ENCODE results near the gene CAMTA1.

The CAMTA1 gene

DNA sequence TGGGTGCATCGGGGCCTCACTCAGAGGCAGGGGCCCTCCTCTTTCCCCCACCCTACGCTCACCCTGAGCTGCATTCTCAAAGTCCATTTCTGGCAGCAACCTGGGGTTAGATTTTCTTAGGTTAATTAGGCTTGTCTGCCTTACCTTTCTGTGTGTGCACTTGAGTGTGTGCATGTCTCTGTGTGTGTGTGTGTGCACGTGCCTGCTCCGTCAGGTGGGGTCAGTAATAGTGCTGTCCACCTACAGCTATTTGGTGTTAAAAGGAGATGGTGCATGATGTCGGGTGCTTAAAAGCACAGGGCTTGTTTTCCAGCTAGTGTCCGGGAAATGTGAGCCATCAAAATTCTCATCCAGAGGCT, 257.9 kb downstream of the CAMTA1 start:
- no peak for ATAC-seq (ENCODE audit: low read depth)
- H3K9me3 ChIP-seq (ENCODE audit: severe bottlenecking) = no peaks in the 10 kb centered on the region
- H3K4me3 ChIP-seq (ENCODE audit: severe bottlenecking) = no peak overlapping the region

GRCh38 chr1:7043719-7044535, 258.7 kb downstream of the CAMTA1 start:
- Histone ChIP-seq H3K27me3 (ENCODE audit: insufficient read depth, poor library complexity, severe bottlenecking) (no peaks in the 10 kb centered on the region), H3K4me3 (ENCODE audit: severe bottlenecking) (no peak overlapping the region), H3K9me3 (ENCODE audit: severe bottlenecking) (no peaks in the 10 kb centered on the region), H3K27ac (ENCODE audit: poor library complexity, severe bottlenecking) (no peak overlapping the region), H3K4me1 (ENCODE audit: insufficient read depth, poor library complexity, severe bottlenecking) (no peaks in the 10 kb centered on the region), H3K36me3 (ENCODE audit: low read depth) (no peaks in the 10 kb centered on the region)
- DNase-seq (ENCODE audit: low spot score) = no peak
- no peak for ATAC-seq (ENCODE audit: low read depth)
- TF ChIP-seq CTCF (IDR thresholded peaks at IDR 0.05; ENCODE audit: poor library complexity, severe bottlenecking) = no peak

More for the DNA sequence above, 257.9 kb downstream of the CAMTA1 start:
- DNase-seq (ENCODE audit: low spot score) = no peak
- no peak overlapping the region for H3K27ac ChIP-seq (ENCODE audit: poor library complexity, severe bottlenecking)
- no peaks in the 10 kb centered on the region for H3K4me1 ChIP-seq (ENCODE audit: insufficient read depth, poor library complexity, severe bottlenecking)
- TF ChIP-seq CTCF (IDR thresholded peaks at IDR 0.05; ENCODE audit: poor library complexity, severe bottlenecking) = no peak
- H3K27me3 ChIP-seq (ENCODE audit: insufficient read depth, poor library complexity, severe bottlenecking) = no peaks in the 10 kb centered on the region
- no peaks in the 10 kb centered on the region for H3K36me3 ChIP-seq (ENCODE audit: low read depth)

GRCh38 chr1:7045897-7046296, 260.6 kb downstream of the CAMTA1 start:
- ATAC-seq (ENCODE audit: low read depth) = no peak
- Histone ChIP-seq H3K4me1 (ENCODE audit: insufficient read depth, poor library complexity, severe bottlenecking) (no peaks in the 10 kb centered on the region), H3K4me3 (ENCODE audit: severe bottlenecking) (no peak overlapping the region), H3K27ac (ENCODE audit: poor library complexity, severe bottlenecking) (no peak overlapping the region), H3K9me3 (ENCODE audit: severe bottlenecking) (no peaks in the 10 kb centered on the region), H3K27me3 (ENCODE audit: insufficient read depth, poor library complexity, severe bottlenecking) (no peaks in the 10 kb centered on the region), H3K36me3 (ENCODE audit: low read depth) (no peaks in the 10 kb centered on the region)
- no peak for DNase-seq (ENCODE audit: low spot score)
- TF ChIP-seq CTCF (IDR thresholded peaks at IDR 0.05; ENCODE audit: poor library complexity, severe bottlenecking) = no peak

- no peaks in the 10 kb centered on the region for H3K9me3 ChIP-seq (ENCODE audit: severe bottlenecking)
- no peaks in the 10 kb centered on the region for H3K36me3 ChIP-seq (ENCODE audit: low read depth)
- no peak for DNase-seq (ENCODE audit: low spot score)
- ATAC-seq (ENCODE audit: low read depth) = peak; percentile 78
- no peaks in the 10 kb centered on the region for H3K4me1 ChIP-seq (ENCODE audit: insufficient read depth, poor library complexity, severe bottlenecking)
- no peaks in the 10 kb centered on the region for H3K27me3 ChIP-seq (ENCODE audit: insufficient read depth, poor library complexity, severe bottlenecking)
- no peak overlapping the region for H3K4me3 ChIP-seq (ENCODE audit: severe bottlenecking)
- H3K27ac ChIP-seq (ENCODE audit: poor library complexity, severe bottlenecking) = no peak overlapping the region
- TF ChIP-seq CTCF (IDR thresholded peaks at IDR 0.05; ENCODE audit: poor library complexity, severe bottlenecking) = no peak
Observed at GRCh38 chr1:7046314-7046713, 261.1 kb downstream of the CAMTA1 start.

GRCh38 chr1:7046891-7047290, 261.6 kb downstream of the CAMTA1 start:
- Histone ChIP-seq H3K4me3 (ENCODE audit: severe bottlenecking) (no peak overlapping the region), H3K27me3 (ENCODE audit: insufficient read depth, poor library complexity, severe bottlenecking) (no peaks in the 10 kb centered on the region), H3K27ac (ENCODE audit: poor library complexity, severe bottlenecking) (no peak overlapping the region), H3K9me3 (ENCODE audit: severe bottlenecking) (no peaks in the 10 kb centered on the region), H3K36me3 (ENCODE audit: low read depth) (no peaks in the 10 kb centered on the region), H3K4me1 (ENCODE audit: insufficient read depth, poor library complexity, severe bottlenecking) (no peaks in the 10 kb centered on the region)
- no peak for ATAC-seq (ENCODE audit: low read depth)
- TF ChIP-seq CTCF (IDR thresholded peaks at IDR 0.05; ENCODE audit: poor library complexity, severe bottlenecking) = no peak
- DNase-seq (ENCODE audit: low spot score) = no peak

Measured in RWPE2 (cell line).